LNCaP clone FGC (cell line): ENCODE data around the gene SGMS2.

ENCODE experiments used
- DNase-seq: peaks from one replicate; pipeline ENCODE4 v3.0.0-alpha.2; 2011; ENCODE audit warnings: low read depth
- H3K4me3 ChIP-seq: 2 replicates; pipeline ENCODE4 v1.5.1; 2011; ENCODE audit warnings: mild to moderate bottlenecking, low read depth, low read length, control low read depth
- TF ChIP-seq, protein P1 (sequence below): IDR thresholded peaks from 2 replicates; pipeline ENCODE4 v1.5.1; 2012; ENCODE audit warnings: mild to moderate bottlenecking; ENCODE audit not compliant: control insufficient read depth, insufficient read depth; ENCODE audit errors: extremely low read depth

SGMS2 gene

DNA sequence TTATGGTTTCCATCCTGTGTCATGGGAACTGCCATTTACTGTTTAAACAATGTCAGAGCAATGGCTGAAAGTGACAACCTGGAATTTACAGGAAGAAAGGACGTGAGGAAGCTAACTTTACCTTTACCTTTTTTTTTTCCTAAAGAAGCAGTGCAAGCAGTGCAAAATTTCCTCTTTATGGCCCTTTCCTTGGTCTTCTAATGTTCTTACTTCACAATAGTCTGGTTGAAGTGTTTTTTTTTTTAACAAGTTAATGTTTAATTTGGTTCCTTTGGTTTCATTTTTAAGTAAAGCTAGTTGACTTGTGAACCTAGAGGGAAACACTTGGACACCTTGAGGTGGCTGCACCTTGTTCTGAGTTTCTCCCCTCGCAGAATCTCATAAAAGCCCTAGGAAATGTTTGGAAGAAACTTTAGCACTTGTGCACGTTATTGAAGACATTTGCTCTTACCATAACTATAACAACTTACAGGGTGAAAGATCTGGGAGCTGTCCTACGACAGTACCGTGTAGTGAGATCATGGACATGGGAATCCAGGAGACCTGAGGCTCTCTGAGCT, 1.8 kb downstream of the SGMS2 start:
- DNase-seq = no peak
- no peak overlapping the region for H3K4me3 ChIP-seq
- TF ChIP-seq, protein P1, sequence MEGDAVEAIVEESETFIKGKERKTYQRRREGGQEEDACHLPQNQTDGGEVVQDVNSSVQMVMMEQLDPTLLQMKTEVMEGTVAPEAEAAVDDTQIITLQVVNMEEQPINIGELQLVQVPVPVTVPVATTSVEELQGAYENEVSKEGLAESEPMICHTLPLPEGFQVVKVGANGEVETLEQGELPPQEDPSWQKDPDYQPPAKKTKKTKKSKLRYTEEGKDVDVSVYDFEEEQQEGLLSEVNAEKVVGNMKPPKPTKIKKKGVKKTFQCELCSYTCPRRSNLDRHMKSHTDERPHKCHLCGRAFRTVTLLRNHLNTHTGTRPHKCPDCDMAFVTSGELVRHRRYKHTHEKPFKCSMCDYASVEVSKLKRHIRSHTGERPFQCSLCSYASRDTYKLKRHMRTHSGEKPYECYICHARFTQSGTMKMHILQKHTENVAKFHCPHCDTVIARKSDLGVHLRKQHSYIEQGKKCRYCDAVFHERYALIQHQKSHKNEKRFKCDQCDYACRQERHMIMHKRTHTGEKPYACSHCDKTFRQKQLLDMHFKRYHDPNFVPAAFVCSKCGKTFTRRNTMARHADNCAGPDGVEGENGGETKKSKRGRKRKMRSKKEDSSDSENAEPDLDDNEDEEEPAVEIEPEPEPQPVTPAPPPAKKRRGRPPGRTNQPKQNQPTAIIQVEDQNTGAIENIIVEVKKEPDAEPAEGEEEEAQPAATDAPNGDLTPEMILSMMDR = no peak

DNA sequence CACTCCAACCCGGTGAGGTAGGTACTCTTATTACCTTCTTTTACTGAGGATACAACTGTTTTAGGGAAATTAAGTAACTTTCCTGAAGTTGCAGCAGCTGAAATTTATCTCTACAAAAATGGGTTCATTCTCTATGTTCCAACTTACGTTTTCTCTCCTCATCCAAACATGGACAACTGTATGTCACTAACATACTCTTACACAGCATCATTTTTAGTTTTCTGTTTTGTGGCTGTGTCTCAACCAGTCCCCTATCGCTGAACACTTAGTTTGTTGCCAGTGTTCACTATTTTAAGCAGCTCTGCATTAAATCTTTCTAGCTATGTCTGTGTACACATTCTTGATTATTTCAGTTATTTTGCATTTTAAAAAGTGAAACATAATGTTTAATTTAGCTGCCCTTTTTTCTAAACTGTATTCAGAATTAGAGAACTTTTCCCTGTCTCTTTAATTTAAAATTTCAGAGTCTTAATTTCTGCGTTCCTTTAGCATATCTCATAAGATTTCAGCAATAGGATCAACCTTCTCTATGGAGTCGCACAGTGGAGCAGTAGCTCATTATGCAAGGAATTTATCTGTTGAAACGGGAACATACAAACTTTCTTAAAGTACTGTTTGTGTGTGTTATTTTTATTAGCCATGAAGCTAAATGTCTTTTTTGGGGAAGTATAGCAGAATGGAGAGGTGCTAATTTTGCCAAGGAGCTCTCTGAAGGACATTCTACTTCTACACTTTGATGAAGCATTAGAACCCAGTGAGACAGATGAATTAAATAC, 3.8 kb downstream of the SGMS2 start:
- no peak for DNase-seq
- H3K4me3 ChIP-seq = no peak overlapping the region
- TF ChIP-seq, protein P1 = no peak

DNA sequence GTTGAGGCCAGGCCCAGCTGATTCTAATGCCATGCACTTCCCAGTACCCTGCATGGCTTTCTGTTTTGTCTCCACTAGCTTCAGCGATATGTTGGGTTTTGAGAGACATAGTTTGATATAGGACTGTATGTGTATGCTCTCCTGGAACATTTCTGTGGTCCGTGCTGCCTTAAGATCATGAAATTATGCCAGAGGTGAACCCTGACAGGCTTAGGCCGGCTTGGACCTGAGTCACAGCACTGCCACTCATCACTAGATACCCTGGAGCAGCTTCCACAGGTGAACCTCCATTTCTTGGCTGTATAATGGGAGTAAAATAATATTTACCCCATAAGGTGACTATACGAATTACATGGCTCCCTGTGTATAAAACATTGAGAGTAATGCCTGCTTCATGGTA, 6.4 kb downstream of the SGMS2 start:
- H3K4me3 ChIP-seq = no peak overlapping the region
- DNase-seq = no peak
- TF ChIP-seq, protein P1 = no peak

DNA sequence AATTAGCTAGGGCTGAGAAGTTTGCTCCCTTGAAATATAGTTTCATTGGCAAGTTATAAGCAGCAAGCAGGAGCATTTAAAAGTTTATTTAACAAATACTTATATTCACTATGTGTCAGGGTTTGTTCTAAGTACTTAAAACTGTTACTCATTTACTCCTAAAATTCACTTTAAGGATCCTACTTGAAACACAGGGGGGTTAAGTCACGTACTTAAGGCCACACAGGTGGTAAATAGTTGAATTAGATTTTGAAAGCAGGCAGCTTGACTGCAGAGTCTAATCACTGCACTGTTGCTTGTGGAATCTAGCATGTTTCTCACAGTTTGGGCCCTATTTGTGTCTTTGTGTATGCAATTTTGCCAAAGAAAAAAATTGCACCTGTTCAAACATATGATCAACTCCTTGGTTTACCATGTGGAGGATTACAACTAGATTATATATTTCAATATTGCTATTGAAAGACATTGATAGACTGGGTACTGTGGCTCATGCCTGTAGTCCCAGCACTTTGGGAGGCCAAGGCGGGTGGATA, 7.6 kb downstream of the SGMS2 start:
- TF ChIP-seq, protein P1 = no peak
- no peak for DNase-seq
- H3K4me3 ChIP-seq = no peak overlapping the region

DNA sequence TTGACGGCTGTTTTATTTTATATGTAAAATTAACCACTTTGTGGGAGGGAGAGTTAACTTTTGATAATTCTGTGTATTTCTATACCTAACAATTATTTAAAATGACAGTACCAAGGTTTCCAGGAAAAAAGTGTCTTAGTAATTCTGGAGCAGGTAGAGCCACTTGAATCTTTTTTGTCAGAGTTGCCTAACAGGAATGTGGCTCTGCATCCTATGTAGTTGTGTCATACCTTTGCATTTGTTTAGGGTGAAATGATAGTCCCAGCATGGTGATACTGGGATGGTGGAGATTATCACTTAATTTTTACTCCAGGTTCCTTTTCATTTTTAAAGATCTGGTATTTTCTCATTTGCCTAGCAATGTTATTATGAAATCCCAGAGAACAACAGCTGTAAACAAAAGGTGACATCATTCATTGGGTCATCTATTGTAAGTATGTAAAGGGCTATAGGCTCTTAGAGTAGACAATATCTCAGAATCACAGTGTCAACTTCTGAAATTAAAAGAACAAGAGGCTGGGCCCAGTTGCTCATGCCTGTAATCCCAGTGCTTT, 9.6 kb downstream of the SGMS2 start:
- TF ChIP-seq, protein P1 = no peak
- no peak overlapping the region for H3K4me3 ChIP-seq
- no peak for DNase-seq

DNA sequence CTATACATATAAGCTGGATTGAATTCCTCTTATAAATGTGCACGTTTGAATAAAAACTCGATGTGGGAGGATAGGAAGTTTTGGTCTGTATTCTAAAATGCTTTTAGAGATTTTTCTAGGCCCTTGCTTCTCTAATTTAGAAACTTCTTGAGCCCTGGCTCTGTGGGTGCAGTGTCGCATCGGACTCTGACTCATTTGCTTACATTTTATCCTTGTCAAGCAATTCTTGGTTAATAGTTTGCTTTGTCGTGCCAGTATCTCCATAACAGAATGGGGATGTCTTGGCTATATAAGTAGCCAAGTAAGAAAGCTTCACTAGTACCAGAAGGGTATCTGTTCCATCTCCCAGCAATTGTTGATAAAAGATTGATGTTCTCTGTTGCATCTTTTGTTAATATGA, 10.7 kb downstream of the SGMS2 start:
- no peak for DNase-seq
- H3K4me3 ChIP-seq = no peak overlapping the region
- TF ChIP-seq, protein P1 = no peak
